Measurements from ENCODE around the gene RPS6KA4.
A peak's percentile ranks its signal among the peaks of the same experiment; 100 is the strongest.

Gene RPS6KA4

GRCh38 chr11:64384981-64385944 is 26.3 kb downstream of the RPS6KA4 start:
- no peaks in the 10 kb centered on the region for H3K36me3 ChIP-seq (ENCODE audit: control insufficient read depth in 4 of 4, insufficient read depth in 4 of 4, low read length in 3 of 4)
- H3K4me3 ChIP-seq (ENCODE audit: control insufficient read depth in 1 of 7, extremely low read depth in 1 of 7, insufficient read depth in 4 of 7, low read depth in 2 of 7, low read length in 6 of 7), result no peak overlapping the region
- 58% methylated on average over 13 of the region's 15 CpGs for WGBS (ENCODE audit: insufficient coverage)
- H3K27me3 ChIP-seq (replicated peaks in 2 of 5; ENCODE audit: control insufficient read depth in 4 of 5, insufficient read depth in 5 of 5, low read length in 4 of 5), result peaks cover 0 to 21% (median 0%) of the 10 kb centered on the region in 5 experiments
- POLR2A ChIA-PET, result no interaction called here
- H3K4me1 ChIP-seq (ENCODE audit: control extremely low read depth in 1 of 4, control insufficient read depth in 4 of 4, insufficient read depth in 4 of 4, low read length in 3 of 4), result peaks cover 1 to 17% (median 12%) of the 10 kb centered on the region in 4 experiments
- DNase-seq, result peak; percentile 28 to 71 (median 63)
- no peak overlapping the region for H3K27ac ChIP-seq (ENCODE audit: insufficient read depth in 1 of 2, low read depth in 1 of 2, low read length in 2 of 2, poor library complexity in 1 of 2, severe bottlenecking in 2 of 2)
- CTCF ChIA-PET, result interaction anchor here (1.3 kb wide), 1 partner anchor 64 kb away, joined by 3 read pairs; no protein-coding TSS in a partner anchor
- peaks cover 0 to 2% (median 0%) of the 10 kb centered on the region in 5 experiments for H3K9me3 ChIP-seq (ENCODE audit: control extremely low read depth in 1 of 5, control insufficient read depth in 4 of 5, insufficient read depth in 2 of 5, low read depth in 1 of 5, low read length in 4 of 5)

DNA sequence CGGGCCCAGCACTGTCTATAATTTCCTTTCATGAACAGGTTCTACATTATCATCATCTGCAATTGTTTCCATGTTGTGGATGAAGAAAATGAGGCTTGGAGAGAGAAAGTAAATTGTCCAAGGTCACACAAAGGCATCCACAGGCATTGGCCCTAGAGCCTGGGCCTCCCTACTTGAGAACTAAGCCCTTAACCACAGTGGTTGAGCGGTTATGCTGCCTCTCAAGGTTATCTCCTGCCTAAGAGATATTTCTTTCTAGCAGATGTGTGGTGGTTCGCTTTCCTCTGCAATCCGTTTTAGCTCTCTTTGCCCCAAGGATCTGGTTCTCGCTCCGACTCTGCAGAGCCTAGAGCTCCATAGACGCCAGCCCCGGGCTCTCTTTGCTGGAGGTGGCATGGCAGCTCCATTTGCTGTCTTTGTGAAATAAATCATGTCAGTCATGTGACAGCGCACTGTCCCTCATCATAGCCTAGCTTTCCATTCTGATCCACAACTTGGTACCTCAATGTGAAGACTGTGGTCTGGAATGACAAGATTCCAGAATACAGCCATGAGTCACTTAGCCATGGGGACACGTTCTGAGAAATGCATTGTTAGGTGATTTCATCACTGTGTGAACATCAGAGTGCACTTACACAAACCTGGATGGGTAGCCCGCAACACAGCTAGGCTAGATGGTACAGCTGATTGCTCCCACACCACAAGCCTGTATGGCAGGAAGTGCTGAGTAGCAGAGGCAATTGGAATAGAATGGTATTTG is 27.2 kb downstream of the RPS6KA4 start:
- DNase-seq, result peak in 2 of 3 donors; percentile 52 to 68
- H3K36me3 ChIP-seq (ENCODE audit: control insufficient read depth in 4 of 4, insufficient read depth in 4 of 4, low read length in 3 of 4), result no peaks in the 10 kb centered on the region
- no peak overlapping the region for H3K27ac ChIP-seq (ENCODE audit: insufficient read depth in 1 of 2, low read depth in 1 of 2, low read length in 2 of 2, poor library complexity in 1 of 2, severe bottlenecking in 2 of 2)
- WGBS (ENCODE audit: insufficient coverage), result 86% methylated on average over 7 of the region's 11 CpGs
- peaks cover 0 to 2% (median 0%) of the 10 kb centered on the region in 5 experiments for H3K9me3 ChIP-seq (ENCODE audit: control extremely low read depth in 1 of 5, control insufficient read depth in 4 of 5, insufficient read depth in 2 of 5, low read depth in 1 of 5, low read length in 4 of 5)
- no peak overlapping the region for H3K4me3 ChIP-seq (ENCODE audit: control insufficient read depth in 1 of 7, extremely low read depth in 1 of 7, insufficient read depth in 4 of 7, low read depth in 2 of 7, low read length in 6 of 7)
- ChIA-PET POLR2A (no interaction called here), CTCF (no interaction called here)
- H3K27me3 ChIP-seq (replicated peaks in 2 of 5; ENCODE audit: control insufficient read depth in 4 of 5, insufficient read depth in 5 of 5, low read length in 4 of 5), result peaks cover 0 to 21% (median 0%) of the 10 kb centered on the region in 5 experiments
- peaks cover 1 to 23% (median 15%) of the 10 kb centered on the region in 4 experiments for H3K4me1 ChIP-seq (ENCODE audit: control extremely low read depth in 1 of 4, control insufficient read depth in 4 of 4, insufficient read depth in 4 of 4, low read length in 3 of 4)

DNA sequence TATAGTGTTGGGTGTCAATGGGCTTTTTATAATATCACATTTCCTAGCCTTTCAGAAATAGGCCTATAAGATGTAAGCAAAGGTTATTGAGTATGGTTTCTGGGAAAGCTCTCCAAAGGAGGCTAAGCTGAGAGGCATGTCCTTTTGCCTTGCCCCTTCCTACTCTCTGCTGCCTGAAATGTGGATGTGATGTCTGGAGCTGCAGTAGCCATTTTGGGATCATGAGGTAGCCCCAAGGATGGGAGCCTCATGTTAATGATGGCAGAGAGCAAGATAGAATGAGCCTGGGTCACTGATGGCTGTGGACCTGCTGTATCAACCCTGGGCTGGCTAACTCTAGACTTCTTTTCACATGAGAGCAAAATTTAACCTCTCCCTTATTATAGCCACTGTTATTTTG is 29.0 kb downstream of the RPS6KA4 start:
- CTCF ChIA-PET, result interaction anchor here (1.5 kb wide), 1 partner anchor 301 kb away, joined by 3 read pairs; no protein-coding TSS in a partner anchor
- Histone ChIP-seq H3K27ac (ENCODE audit: insufficient read depth in 1 of 2, low read depth in 1 of 2, low read length in 2 of 2, poor library complexity in 1 of 2, severe bottlenecking in 2 of 2) (no peak overlapping the region), H3K36me3 (ENCODE audit: control insufficient read depth in 4 of 4, insufficient read depth in 4 of 4, low read length in 3 of 4) (no peaks in the 10 kb centered on the region), H3K4me1 (ENCODE audit: control extremely low read depth in 1 of 4, control insufficient read depth in 4 of 4, insufficient read depth in 4 of 4, low read length in 3 of 4) (peaks cover 1 to 32% (median 19%) of the 10 kb centered on the region in 4 experiments), H3K4me3 (ENCODE audit: control insufficient read depth in 1 of 7, extremely low read depth in 1 of 7, insufficient read depth in 4 of 7, low read depth in 2 of 7, low read length in 6 of 7) (no peak overlapping the region), H3K27me3 (replicated peaks in 2 of 5; ENCODE audit: control insufficient read depth in 4 of 5, insufficient read depth in 5 of 5, low read length in 4 of 5) (peaks cover 0 to 27% (median 0%) of the 10 kb centered on the region in 5 experiments), H3K9me3 (ENCODE audit: control extremely low read depth in 1 of 5, control insufficient read depth in 4 of 5, insufficient read depth in 2 of 5, low read depth in 1 of 5, low read length in 4 of 5) (peaks cover 0 to 2% (median 0%) of the 10 kb centered on the region in 5 experiments)
- DNase-seq, result no peak
- POLR2A ChIA-PET, result no interaction called here

- peaks cover 0 to 2% (median 0%) of the 10 kb centered on the region in 5 experiments for H3K9me3 ChIP-seq (ENCODE audit: control extremely low read depth in 1 of 5, control insufficient read depth in 4 of 5, insufficient read depth in 2 of 5, low read depth in 1 of 5, low read length in 4 of 5)
- WGBS (ENCODE audit: insufficient coverage), result 95% methylated on average over 10 of the region's 10 CpGs
- ChIA-PET POLR2A (interaction anchor here (0.6 kb wide), 1 partner anchor 15 kb away, joined by 3 read pairs; no protein-coding TSS in a partner anchor), CTCF (interaction anchor here (0.9 to 1.0 kb wide), 3 partner anchors 15 to 257 kb away, joined by 3 read pairs; no protein-coding TSS in a partner anchor)
- peaks cover 1 to 32% (median 19%) of the 10 kb centered on the region in 4 experiments for H3K4me1 ChIP-seq (ENCODE audit: control extremely low read depth in 1 of 4, control insufficient read depth in 4 of 4, insufficient read depth in 4 of 4, low read length in 3 of 4)
- DNase-seq, result no peak
- no peak overlapping the region for H3K27ac ChIP-seq (ENCODE audit: insufficient read depth in 1 of 2, low read depth in 1 of 2, low read length in 2 of 2, poor library complexity in 1 of 2, severe bottlenecking in 2 of 2)
- peaks cover 0 to 27% (median 0%) of the 10 kb centered on the region in 5 experiments for H3K27me3 ChIP-seq (replicated peaks in 2 of 5; ENCODE audit: control insufficient read depth in 4 of 5, insufficient read depth in 5 of 5, low read length in 4 of 5)
- H3K4me3 ChIP-seq (ENCODE audit: control insufficient read depth in 1 of 7, extremely low read depth in 1 of 7, insufficient read depth in 4 of 7, low read depth in 2 of 7, low read length in 6 of 7), result no peak overlapping the region
- H3K36me3 ChIP-seq (ENCODE audit: control insufficient read depth in 4 of 4, insufficient read depth in 4 of 4, low read length in 3 of 4), result no peaks in the 10 kb centered on the region
Observed at GRCh38 chr11:64388894-64389293, 29.9 kb downstream of the RPS6KA4 start.

DNA sequence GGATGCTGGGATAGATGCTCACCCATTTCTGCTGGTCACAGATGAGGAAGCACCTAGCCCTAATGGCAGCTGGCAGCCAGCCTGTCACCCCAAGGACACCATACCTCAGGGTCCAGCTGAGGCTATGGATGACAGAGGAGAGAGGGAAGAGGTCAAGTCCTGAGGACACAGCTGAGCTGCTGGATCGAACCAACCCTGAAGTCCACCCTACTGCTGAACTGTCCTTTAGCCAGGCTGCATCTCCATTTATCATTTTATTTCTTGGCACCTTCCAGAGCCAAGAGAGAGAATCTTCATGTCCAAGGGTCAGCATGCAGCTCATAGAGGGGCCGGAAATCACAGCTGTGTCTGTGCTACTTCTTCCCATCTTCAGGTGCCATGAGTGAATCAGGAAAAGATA is 30.9 kb downstream of the RPS6KA4 start:
- no CpG with 5 or more reads among the region's 2 CpGs for WGBS (ENCODE audit: insufficient coverage)
- POLR2A ChIA-PET, result no interaction called here
- Histone ChIP-seq H3K27me3 (replicated peaks in 2 of 5; ENCODE audit: control insufficient read depth in 4 of 5, insufficient read depth in 5 of 5, low read length in 4 of 5) (peaks cover 0 to 28% (median 0%) of the 10 kb centered on the region in 5 experiments), H3K4me1 (ENCODE audit: control extremely low read depth in 1 of 4, control insufficient read depth in 4 of 4, insufficient read depth in 4 of 4, low read length in 3 of 4) (peaks cover 1 to 32% (median 19%) of the 10 kb centered on the region in 4 experiments), H3K4me3 (ENCODE audit: control insufficient read depth in 1 of 7, extremely low read depth in 1 of 7, insufficient read depth in 4 of 7, low read depth in 2 of 7, low read length in 6 of 7) (no peak overlapping the region), H3K9me3 (ENCODE audit: control extremely low read depth in 1 of 5, control insufficient read depth in 4 of 5, insufficient read depth in 2 of 5, low read depth in 1 of 5, low read length in 4 of 5) (peaks cover 0 to 2% (median 0%) of the 10 kb centered on the region in 5 experiments), H3K36me3 (ENCODE audit: control insufficient read depth in 4 of 4, insufficient read depth in 4 of 4, low read length in 3 of 4) (no peaks in the 10 kb centered on the region), H3K27ac (ENCODE audit: insufficient read depth in 1 of 2, low read depth in 1 of 2, low read length in 2 of 2, poor library complexity in 1 of 2, severe bottlenecking in 2 of 2) (no peak overlapping the region)
- CTCF ChIA-PET, result interaction anchor here (0.6 to 0.7 kb wide), 3 partner anchors 17 to 174 kb away, joined by 3 read pairs; no protein-coding TSS in a partner anchor
- DNase-seq, result no peak

DNA sequence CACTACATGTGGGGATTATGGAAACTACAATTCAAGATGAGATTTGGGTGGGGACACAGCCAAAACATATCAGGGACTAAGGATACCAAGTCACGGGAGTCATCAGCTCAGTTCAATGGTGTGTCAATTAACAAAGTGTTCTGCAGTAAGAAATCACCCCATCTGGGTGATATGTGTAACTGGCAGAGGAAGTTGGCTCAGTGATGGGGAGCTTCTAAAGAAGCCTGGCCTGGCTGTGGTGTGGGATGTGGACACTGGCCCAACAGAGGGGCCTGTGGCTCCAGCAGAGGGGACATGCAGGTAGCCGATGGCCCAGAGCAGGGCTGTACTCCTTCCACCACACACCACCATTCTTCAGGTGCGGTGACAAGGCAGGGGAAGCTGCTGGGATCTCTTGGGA is 31.6 kb downstream of the RPS6KA4 start:
- Histone ChIP-seq H3K36me3 (ENCODE audit: control insufficient read depth in 4 of 4, insufficient read depth in 4 of 4, low read length in 3 of 4) (no peaks in the 10 kb centered on the region), H3K4me3 (ENCODE audit: control insufficient read depth in 1 of 7, extremely low read depth in 1 of 7, insufficient read depth in 4 of 7, low read depth in 2 of 7, low read length in 6 of 7) (no peak overlapping the region), H3K27me3 (replicated peaks in 2 of 5; ENCODE audit: control insufficient read depth in 4 of 5, insufficient read depth in 5 of 5, low read length in 4 of 5) (peaks cover 0 to 28% (median 0%) of the 10 kb centered on the region in 5 experiments), H3K9me3 (ENCODE audit: control extremely low read depth in 1 of 5, control insufficient read depth in 4 of 5, insufficient read depth in 2 of 5, low read depth in 1 of 5, low read length in 4 of 5) (peaks cover 0 to 2% (median 0%) of the 10 kb centered on the region in 5 experiments), H3K27ac (ENCODE audit: insufficient read depth in 1 of 2, low read depth in 1 of 2, low read length in 2 of 2, poor library complexity in 1 of 2, severe bottlenecking in 2 of 2) (no peak overlapping the region), H3K4me1 (ENCODE audit: control extremely low read depth in 1 of 4, control insufficient read depth in 4 of 4, insufficient read depth in 4 of 4, low read length in 3 of 4) (peaks cover 1 to 26% (median 14%) of the 10 kb centered on the region in 4 experiments)
- CTCF ChIA-PET, result no interaction called here
- no peak for DNase-seq
- POLR2A ChIA-PET, result no interaction called here
- 100% methylated on average over 1 of the region's 3 CpGs for WGBS (ENCODE audit: insufficient coverage)

Measured in common myeloid progenitor, CD34-positive (primary cell).